Measurements from ENCODE around the gene C12orf56.

Gene C12orf56

DNA sequence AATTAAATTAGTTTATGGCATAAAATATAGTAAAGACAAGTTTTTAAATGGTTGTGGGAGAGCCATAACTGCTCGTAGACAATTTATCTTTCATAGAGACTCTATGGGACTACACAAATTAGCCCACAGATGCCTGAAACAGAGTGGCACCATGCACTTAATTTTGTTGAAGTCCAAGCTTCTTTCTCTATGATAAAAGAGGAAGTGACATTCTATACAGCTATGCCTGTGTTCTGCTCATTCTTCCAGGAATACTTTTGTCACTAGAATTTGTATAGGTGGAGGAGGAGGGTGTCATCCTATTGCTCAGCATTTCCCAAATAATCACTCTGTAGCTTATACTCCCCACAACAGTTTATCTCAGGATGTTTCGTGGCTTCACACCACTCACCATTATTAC is 124.7 kb downstream of the C12orf56 start:
- no peaks in the 10 kb centered on the region for H3K9me3 ChIP-seq (replicated peaks in 1 of 2; ENCODE audit: control insufficient read depth in 2 of 2, insufficient read depth in 1 of 2, low read depth in 1 of 2, low read length in 2 of 2)

GRCh38 chr12:64261813-64262212 is 128.7 kb downstream of the C12orf56 start:
- Histone ChIP-seq H3K4me1 (ENCODE audit: control insufficient read depth in 2 of 2, insufficient read depth in 1 of 2, low read depth in 1 of 2, low read length in 2 of 2) (no peaks in the 10 kb centered on the region), H2BK12ac (ENCODE audit: low read length) (no peak overlapping the region), H3K4ac (ENCODE audit: low read length) (no peak overlapping the region)

More for the DNA sequence above, 124.7 kb downstream of the C12orf56 start:
- Histone ChIP-seq H3K9ac (ENCODE audit: low read depth, low read length, poor library complexity) (no peak overlapping the region), H2BK15ac (ENCODE audit: low read length) (no peak overlapping the region), H3K23ac (ENCODE audit: low read depth, low read length, poor library complexity) (no peak overlapping the region), H2BK5ac (ENCODE audit: low read length) (no peak overlapping the region), H3K36me3 (replicated peaks in 1 of 2; ENCODE audit: control insufficient read depth in 2 of 2, insufficient read depth in 2 of 2, low read length in 2 of 2) (no peaks in the 10 kb centered on the region), H3K27me3 (ENCODE audit: control insufficient read depth in 3 of 3, insufficient read depth in 3 of 3, low read depth in 1 of 3, low read length in 3 of 3) (no peaks in the 10 kb centered on the region), H2AFZ (ENCODE audit: low read length) (no peak overlapping the region), H3K4me3 (ENCODE audit: low read length in 2 of 2) (no peak overlapping the region), H3K14ac (ENCODE audit: low read length) (no peak overlapping the region), H2AK5ac (ENCODE audit: low read depth, low read length) (no peak overlapping the region), H3K4me2 (ENCODE audit: insufficient read depth, low read length, poor library complexity, severe bottlenecking) (no peak overlapping the region), H3K4me1 (ENCODE audit: control insufficient read depth in 2 of 2, insufficient read depth in 1 of 2, low read depth in 1 of 2, low read length in 2 of 2) (no peaks in the 10 kb centered on the region), H3K79me1 (ENCODE audit: low read depth, low read length) (no peaks in the 10 kb centered on the region), H2BK120ac (ENCODE audit: low read depth, low read length) (no peak overlapping the region), H3K18ac (ENCODE audit: low read length) (no peak overlapping the region), H4K91ac (ENCODE audit: low read depth, low read length, poor library complexity) (no peak overlapping the region), H4K8ac (ENCODE audit: low read depth, low read length) (no peak overlapping the region), H3K27ac (replicated peaks; ENCODE audit: low read length) (no peak overlapping the region), H3K4ac (ENCODE audit: low read length) (no peak overlapping the region), H2BK12ac (ENCODE audit: low read length) (no peak overlapping the region)
- WGBS, 2 donors (ENCODE audit: extremely low coverage in 2 of 2, insufficient read length in 2 of 2, insufficient replicate concordance in 1 of 2), result no CpG with 5 or more reads among the region's 2 CpGs
- DNase-seq (ENCODE audit: low spot score), result no peak

GRCh38 chr12:64258576-64258975 is 132.0 kb downstream of the C12orf56 start:
- H3K79me1 ChIP-seq (ENCODE audit: low read depth, low read length), result no peaks in the 10 kb centered on the region
- H4K8ac ChIP-seq (ENCODE audit: low read depth, low read length), result no peak overlapping the region
- H3K27ac ChIP-seq (replicated peaks; ENCODE audit: low read length), result no peak overlapping the region
- H3K23ac ChIP-seq (ENCODE audit: low read depth, low read length, poor library complexity), result no peak overlapping the region
- no peak overlapping the region for H2BK12ac ChIP-seq (ENCODE audit: low read length)
- no peaks in the 10 kb centered on the region for H3K4me1 ChIP-seq (ENCODE audit: control insufficient read depth in 2 of 2, insufficient read depth in 1 of 2, low read depth in 1 of 2, low read length in 2 of 2)
- no peak overlapping the region for H3K4me3 ChIP-seq (ENCODE audit: low read length in 2 of 2)
- H3K9ac ChIP-seq (ENCODE audit: low read depth, low read length, poor library complexity), result no peak overlapping the region
- no peak overlapping the region for H2BK15ac ChIP-seq (ENCODE audit: low read length)
- H2AFZ ChIP-seq (ENCODE audit: low read length), result no peak overlapping the region
- H3K36me3 ChIP-seq (replicated peaks in 1 of 2; ENCODE audit: control insufficient read depth in 2 of 2, insufficient read depth in 2 of 2, low read length in 2 of 2), result no peaks in the 10 kb centered on the region
- no peak overlapping the region for H2AK5ac ChIP-seq (ENCODE audit: low read depth, low read length)
- no CpG with 5 or more reads among the region's 3 CpGs for WGBS, 2 donors (ENCODE audit: extremely low coverage in 2 of 2, insufficient read length in 2 of 2, insufficient replicate concordance in 1 of 2)
- H3K9me3 ChIP-seq (replicated peaks in 1 of 2; ENCODE audit: control insufficient read depth in 2 of 2, insufficient read depth in 1 of 2, low read depth in 1 of 2, low read length in 2 of 2), result no peaks in the 10 kb centered on the region
- no peak for DNase-seq (ENCODE audit: low spot score)
- no peak overlapping the region for H2BK5ac ChIP-seq (ENCODE audit: low read length)
- no peaks in the 10 kb centered on the region for H3K27me3 ChIP-seq (ENCODE audit: control insufficient read depth in 3 of 3, insufficient read depth in 3 of 3, low read depth in 1 of 3, low read length in 3 of 3)
- no peak overlapping the region for H2BK120ac ChIP-seq (ENCODE audit: low read depth, low read length)
- H3K18ac ChIP-seq (ENCODE audit: low read length), result no peak overlapping the region
- no peak overlapping the region for H3K14ac ChIP-seq (ENCODE audit: low read length)
- no peak overlapping the region for H4K91ac ChIP-seq (ENCODE audit: low read depth, low read length, poor library complexity)
- no peak overlapping the region for H3K4ac ChIP-seq (ENCODE audit: low read length)
- no peak overlapping the region for H3K4me2 ChIP-seq (ENCODE audit: insufficient read depth, low read length, poor library complexity, severe bottlenecking)

More at GRCh38 chr12:64261813-64262212, 128.7 kb downstream of the C12orf56 start:
- Histone ChIP-seq H3K36me3 (replicated peaks in 1 of 2; ENCODE audit: control insufficient read depth in 2 of 2, insufficient read depth in 2 of 2, low read length in 2 of 2) (no peaks in the 10 kb centered on the region), H2AFZ (ENCODE audit: low read length) (no peak overlapping the region), H3K4me2 (ENCODE audit: insufficient read depth, low read length, poor library complexity, severe bottlenecking) (no peak overlapping the region), H3K4me3 (ENCODE audit: low read length in 2 of 2) (no peak overlapping the region), H3K9ac (ENCODE audit: low read depth, low read length, poor library complexity) (no peak overlapping the region), H2BK120ac (ENCODE audit: low read depth, low read length) (no peak overlapping the region), H3K9me3 (replicated peaks in 1 of 2; ENCODE audit: control insufficient read depth in 2 of 2, insufficient read depth in 1 of 2, low read depth in 1 of 2, low read length in 2 of 2) (no peaks in the 10 kb centered on the region), H2AK5ac (ENCODE audit: low read depth, low read length) (no peak overlapping the region), H3K27me3 (ENCODE audit: control insufficient read depth in 3 of 3, insufficient read depth in 3 of 3, low read depth in 1 of 3, low read length in 3 of 3) (no peaks in the 10 kb centered on the region), H3K27ac (replicated peaks; ENCODE audit: low read length) (no peak overlapping the region), H3K14ac (ENCODE audit: low read length) (no peak overlapping the region), H4K8ac (ENCODE audit: low read depth, low read length) (no peak overlapping the region), H4K91ac (ENCODE audit: low read depth, low read length, poor library complexity) (no peak overlapping the region), H3K18ac (ENCODE audit: low read length) (no peak overlapping the region), H3K79me1 (ENCODE audit: low read depth, low read length) (no peaks in the 10 kb centered on the region), H2BK5ac (ENCODE audit: low read length) (no peak overlapping the region), H3K23ac (ENCODE audit: low read depth, low read length, poor library complexity) (no peak overlapping the region), H2BK15ac (ENCODE audit: low read length) (no peak overlapping the region)
- no CpG with 5 or more reads among the region's 5 CpGs for WGBS, 2 donors (ENCODE audit: extremely low coverage in 2 of 2, insufficient read length in 2 of 2, insufficient replicate concordance in 1 of 2)
- no peak for DNase-seq (ENCODE audit: low spot score)

DNA sequence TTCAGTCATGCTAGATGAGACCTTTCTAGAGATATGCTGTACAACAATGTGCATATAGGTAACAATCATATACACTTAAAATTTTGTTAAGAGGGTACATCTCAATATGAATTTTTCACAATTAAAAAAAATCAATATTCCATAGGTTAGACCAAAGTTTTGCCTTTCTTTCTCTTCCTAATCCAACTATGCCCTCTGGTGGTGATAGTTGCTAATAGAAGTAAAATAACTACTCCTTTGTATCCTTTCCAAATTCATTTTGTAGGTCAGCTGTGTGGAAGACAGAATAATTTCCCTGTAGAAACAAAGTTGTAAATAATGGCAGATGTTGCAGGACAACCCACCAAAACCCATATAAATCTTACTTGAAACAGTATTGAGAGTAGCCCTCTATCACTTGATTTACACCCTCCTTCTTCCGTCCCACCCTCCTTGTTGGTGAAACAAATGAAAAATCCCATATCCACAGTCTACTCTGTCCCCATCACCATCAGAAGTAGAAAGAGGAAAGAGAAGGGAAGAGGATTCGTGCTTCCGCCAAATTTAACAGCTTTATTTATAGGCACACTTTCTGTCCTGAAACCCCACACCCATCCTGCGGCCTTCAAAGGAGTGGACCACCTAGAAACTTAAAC is 134.3 kb downstream of the C12orf56 start:
- no peaks in the 10 kb centered on the region for H3K79me1 ChIP-seq (ENCODE audit: low read depth, low read length)
- H3K23ac ChIP-seq (ENCODE audit: low read depth, low read length, poor library complexity), result no peak overlapping the region
- H2BK120ac ChIP-seq (ENCODE audit: low read depth, low read length), result no peak overlapping the region
- H2BK5ac ChIP-seq (ENCODE audit: low read length), result no peak overlapping the region
- H2BK12ac ChIP-seq (ENCODE audit: low read length), result no peak overlapping the region
- no peak overlapping the region for H3K9ac ChIP-seq (ENCODE audit: low read depth, low read length, poor library complexity)
- H4K91ac ChIP-seq (ENCODE audit: low read depth, low read length, poor library complexity), result no peak overlapping the region
- H3K14ac ChIP-seq (ENCODE audit: low read length), result no peak overlapping the region
- no peak overlapping the region for H2AK5ac ChIP-seq (ENCODE audit: low read depth, low read length)
- peak; percentile 44 for DNase-seq (ENCODE audit: low spot score)
- H2BK15ac ChIP-seq (ENCODE audit: low read length), result no peak overlapping the region
- H3K18ac ChIP-seq (ENCODE audit: low read length), result no peak overlapping the region
- H3K36me3 ChIP-seq (replicated peaks in 1 of 2; ENCODE audit: control insufficient read depth in 2 of 2, insufficient read depth in 2 of 2, low read length in 2 of 2), result no peaks in the 10 kb centered on the region
- no peak overlapping the region for H3K4ac ChIP-seq (ENCODE audit: low read length)
- no peaks in the 10 kb centered on the region for H3K4me1 ChIP-seq (ENCODE audit: control insufficient read depth in 2 of 2, insufficient read depth in 1 of 2, low read depth in 1 of 2, low read length in 2 of 2)
- peak overlapping the region; percentile 48 for H2AFZ ChIP-seq (ENCODE audit: low read length)
- H4K8ac ChIP-seq (ENCODE audit: low read depth, low read length), result no peak overlapping the region
- H3K27ac ChIP-seq (replicated peaks; ENCODE audit: low read length), result no peak overlapping the region
- no peaks in the 10 kb centered on the region for H3K9me3 ChIP-seq (replicated peaks in 1 of 2; ENCODE audit: control insufficient read depth in 2 of 2, insufficient read depth in 1 of 2, low read depth in 1 of 2, low read length in 2 of 2)
- WGBS, 2 donors (ENCODE audit: extremely low coverage in 2 of 2, insufficient read length in 2 of 2, insufficient replicate concordance in 1 of 2), result no CpG with 5 or more reads among the region's 4 CpGs
- H3K4me3 ChIP-seq (ENCODE audit: low read length in 2 of 2), result no peak overlapping the region
- no peaks in the 10 kb centered on the region for H3K27me3 ChIP-seq (ENCODE audit: control insufficient read depth in 3 of 3, insufficient read depth in 3 of 3, low read depth in 1 of 3, low read length in 3 of 3)
- no peak overlapping the region for H3K4me2 ChIP-seq (ENCODE audit: insufficient read depth, low read length, poor library complexity, severe bottlenecking)
